HCT116 (cell line): Measurements from ENCODE around the gene ERC2. TPM values are rescaled to one million over a fixed set of nuclear protein-coding genes. Genes with fewer than 3 reads are reported as not detected.

ENCODE experiments used
- ATAC-seq: fragments of 200-7000 bp; cut with Tn5 transposase; 2 replicates; pipeline ENCODE4 v1.9.1; 2020; ENCODE audit warnings: mild to moderate bottlenecking, moderate library complexity
- BruUV-seq: library from RNA; stranded (reverse); fragments of 400-500 nt; replicated peaks from 2 replicates; lab custom pipeline; 2021; lab: Mats Ljungman, UMichigan
- CTCF ChIA-PET: fragments of 300-600 bp; sonication (Branson Sonifier 250); formaldehyde crosslinking; loops from one replicate; lab custom pipeline; 2021; ENCODE audit warnings: antibody characterized with exemption; lab: Charles Lee
- POLR2A ChIA-PET: fragments of 300-600, 350-600 bp; sonication (Branson Sonifier 250); formaldehyde crosslinking; loops from one replicate; lab custom pipeline; 2021; ENCODE audit warnings: antibody characterized with exemption; lab: Charles Lee
- RAD21 ChIA-PET, 2 experiments: fragments of 300-600 bp; sonication (Branson Sonifier 250); formaldehyde crosslinking; loops; one replicate each; lab custom pipeline; 2023; ENCODE audit warnings: low total read pairs in 2 of 2; ENCODE audit not compliant: uncharacterized antibody in 2 of 2, unreplicated experiment in 2 of 2, low non-redundant PET in 1 of 2; lab: Charles Lee
- DNase-seq: peaks from one replicate; pipeline ENCODE4 v3.0.0-alpha.2; 2010; ENCODE audit warnings: low read depth, low spot score
- H2AFZ ChIP-seq: fragments of 200-600 bp; shearing (Covaris generic), sonication (generic); 2 replicates; pipeline ENCODE4 v1.6.1; 2017; ENCODE audit warnings: low read depth, mixed run types, mixed read lengths, antibody characterized with exemption, low read length; ENCODE audit not compliant: poor library complexity, severe bottlenecking
- H3K27ac ChIP-seq: 2 replicates; pipeline ENCODE4 v1.5.1; 2012; ENCODE audit warnings: low read depth, low read length
- H3K27me3 ChIP-seq: fragments of 200-600 bp; sonication (generic); 2 replicates; pipeline ENCODE4 v1.6.1; 2016; ENCODE audit warnings: mixed run types, low read length, mixed read lengths; ENCODE audit not compliant: insufficient read depth
- H3K36me3 ChIP-seq, 2 experiments: fragments of 200-500 bp in 1 of 2; fragments of 200-600 bp in 1 of 2; sonication (Bioruptor generic) in 1 of 2; sonication (generic) in 1 of 2; 2 replicates each; pipeline versions ENCODE4 v1.5.1 to v1.6.1; 2014 to 2016; ENCODE audit warnings: low read length in 2 of 2, inconsistent platforms in 1 of 2, mixed read lengths in 1 of 2, mixed run types in 1 of 2; ENCODE audit not compliant: insufficient read depth in 2 of 2, control insufficient read depth in 1 of 2
- H3K4me1 ChIP-seq, 2 experiments: fragments of 200-600 bp in 1 of 2; sonication (generic) in 1 of 2; 2 replicates each; pipeline versions ENCODE4 v1.5.1 to v1.6.1; 2012 to 2017; ENCODE audit warnings: low read length in 2 of 2, inconsistent platforms in 1 of 2, mild to moderate bottlenecking in 1 of 2, mixed read lengths in 1 of 2, mixed run types in 1 of 2, moderate library complexity in 1 of 2; ENCODE audit not compliant: insufficient read depth in 2 of 2, control insufficient read depth in 1 of 2
- H3K4me2 ChIP-seq: fragments of 200-600 bp; sonication (generic); 2 replicates; pipeline ENCODE4 v1.6.1; 2017; ENCODE audit warnings: mixed run types, low read length, mixed read lengths
- H3K4me3 ChIP-seq, 2 experiments: fragments of 200-600 bp in 1 of 2; sonication (generic) in 1 of 2; replicated peaks in 1 of 2; 2 replicates each; pipeline ENCODE4 v1.5.1; 2011 to 2016; ENCODE audit warnings: low read length in 2 of 2, control low read depth in 1 of 2, low read depth in 1 of 2, mild to moderate bottlenecking in 1 of 2, mixed read lengths in 1 of 2, mixed run types in 1 of 2
- H3K79me2 ChIP-seq: fragments of 200-600 bp; sonication (generic); 2 replicates; pipeline ENCODE4 v1.6.1; 2017; ENCODE audit warnings: mild to moderate bottlenecking, mixed run types, low read length, moderate library complexity, mixed read lengths; ENCODE audit not compliant: insufficient read depth
- H3K9ac ChIP-seq: fragments of 200-600 bp; sonication (generic); 2 replicates; pipeline ENCODE4 v1.6.1; 2016; ENCODE audit warnings: low read length, mixed read lengths
- H3K9me2 ChIP-seq: fragments of 200-600 bp; sonication (generic), shearing (Covaris generic); 2 replicates; pipeline ENCODE4 v1.6.1; 2017; ENCODE audit warnings: mixed run types, mild to moderate bottlenecking, moderate library complexity; ENCODE audit not compliant: insufficient read depth
- H3K9me3 ChIP-seq, 2 experiments: fragments of 200-500 bp in 1 of 2; fragments of 200-600 bp in 1 of 2; sonication (Bioruptor generic) in 1 of 2; sonication (generic) in 1 of 2; 2 replicates each; pipeline ENCODE4 v1.6.1; 2014 to 2017; ENCODE audit warnings: low read length in 2 of 2, mixed read lengths in 2 of 2, inconsistent platforms in 1 of 2, low read depth in 1 of 2, mild to moderate bottlenecking in 1 of 2, mixed run types in 1 of 2, moderate library complexity in 1 of 2; ENCODE audit not compliant: control insufficient read depth in 1 of 2, insufficient read depth in 1 of 2
- H4K20me1 ChIP-seq: fragments of 200-600 bp; sonication (generic), shearing (Covaris generic); 2 replicates; pipeline ENCODE4 v1.6.1; 2017; ENCODE audit warnings: mixed run types, mild to moderate bottlenecking, moderate library complexity; ENCODE audit not compliant: insufficient read depth
- CBX3 ChIP-seq: IDR thresholded peaks from 2 replicates; pipeline ENCODE4 v1.6.1; 2012; ENCODE audit warnings: low read depth
- CEBPB ChIP-seq: IDR thresholded peaks from 2 replicates; pipeline ENCODE4 v1.6.1; 2012; ENCODE audit warnings: low read depth
- EGR1 ChIP-seq: IDR thresholded peaks from 2 replicates; pipeline ENCODE4 v1.6.1; 2012; ENCODE audit warnings: low read depth
- EZH2 ChIP-seq: fragments of 200-600 bp; sonication (generic); IDR thresholded peaks from 2 replicates; pipeline ENCODE4 v1.6.1; 2017; ENCODE audit warnings: antibody characterized with exemption, mixed run types
- EZH2phosphoT487 ChIP-seq: fragments of 200-600 bp; IDR thresholded peaks from 2 replicates; pipeline ENCODE4 v1.6.1; 2018; ENCODE audit warnings: antibody characterized with exemption, borderline replicate concordance
- POLR2A ChIP-seq: IDR thresholded peaks from 2 replicates; pipeline ENCODE4 v1.7.0; 2011; ENCODE audit warnings: borderline replicate concordance; ENCODE audit not compliant: insufficient read depth, insufficient read length; ENCODE audit errors: extremely low read depth
- POLR2AphosphoS5 ChIP-seq: IDR thresholded peaks from 2 replicates; pipeline ENCODE4 v1.6.1; 2011; ENCODE audit warnings: mild to moderate bottlenecking, low read depth, low read length, moderate library complexity
- RAD21 ChIP-seq: IDR thresholded peaks from 2 replicates; pipeline ENCODE4 v1.6.1; 2012; ENCODE audit warnings: low read depth, mild to moderate bottlenecking
- SP1 ChIP-seq: IDR thresholded peaks from 2 replicates; pipeline ENCODE4 v1.6.1; 2012; ENCODE audit warnings: low read depth
- TCF7L2 ChIP-seq: IDR thresholded peaks from 2 replicates; pipeline ENCODE4 v1.7.0; 2011; ENCODE audit warnings: borderline replicate concordance, inconsistent platforms; ENCODE audit not compliant: insufficient read depth, insufficient read length; ENCODE audit errors: extremely low read depth
- YY1 ChIP-seq: IDR thresholded peaks from 2 replicates; pipeline ENCODE4 v1.6.1; 2011; ENCODE audit warnings: low read length, low read depth, moderate library complexity, mild to moderate bottlenecking; ENCODE audit not compliant: insufficient replicate concordance; ENCODE audit errors: extremely low read depth
- intact Hi-C: fragments of 100-400 bp; cut with micrococcal nuclease; formaldehyde crosslinking; loops from 2 replicates; pipeline ENCODE4 v1.10.0; 2022
- total RNA-seq: library from RNA; stranded (reverse); gene quantifications from one replicate; pipeline ENCODE4 v1.2.1, GENCODE V29; 2021; ENCODE audit not compliant: unreplicated experiment
- TF ChIP-seq, protein P1 (sequence below): IDR thresholded peaks from 2 replicates; pipeline ENCODE4 v1.6.1; 2011; ENCODE audit warnings: mild to moderate bottlenecking, low read length, moderate library complexity; ENCODE audit not compliant: insufficient replicate concordance; ENCODE audit errors: extremely low read depth

The ERC2 gene
- total RNA-seq, 1 experiment from 2014 or later: not detected

DNA sequence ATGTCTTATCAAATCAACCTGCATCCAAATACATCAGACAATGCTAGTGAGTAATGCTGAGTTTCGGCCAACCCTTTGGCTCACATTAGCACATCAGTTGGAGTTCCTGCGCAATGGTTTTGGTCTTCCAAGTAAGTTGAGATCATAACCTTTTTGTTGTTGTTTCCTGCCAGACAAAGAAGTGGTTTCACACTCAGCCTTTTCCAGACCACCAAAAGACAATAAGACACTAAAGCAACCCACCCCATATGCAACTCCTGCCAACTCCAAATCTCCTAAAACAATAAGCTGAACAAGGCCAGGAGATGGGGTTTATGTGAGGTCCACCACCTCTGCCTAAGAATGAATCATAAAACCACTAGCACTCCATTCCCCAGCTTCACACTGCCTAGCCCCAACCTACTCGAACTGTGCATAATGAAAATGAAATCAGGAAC, 177.0 kb downstream of the ERC2 start:
- no peaks in the 10 kb centered on the region for H4K20me1 ChIP-seq
- no peaks in the 10 kb centered on the region for H3K9me2 ChIP-seq
- H3K27me3 ChIP-seq: peaks cover 25% of the 10 kb centered on the region
- H3K9me3 ChIP-seq: no peaks in the 10 kb centered on the region
- H3K4me3 ChIP-seq: no peak overlapping the region
- DNase-seq (no peak), ATAC-seq (no peak)
- H3K27ac ChIP-seq: no peak overlapping the region
- POLR2A ChIA-PET: no interaction called here
- no peaks in the 10 kb centered on the region for H3K79me2 ChIP-seq
- TF ChIP-seq TCF7L2 (no peak), EGR1 (no peak), EZH2phosphoT487 (no peak), POLR2AphosphoS5 (no peak), POLR2A (no peak), CEBPB (no peak), SP1 (no peak), RAD21 (no peak), EZH2 (no peak), CBX3 (no peak), YY1 (no peak)
- TF ChIP-seq, protein P1, sequence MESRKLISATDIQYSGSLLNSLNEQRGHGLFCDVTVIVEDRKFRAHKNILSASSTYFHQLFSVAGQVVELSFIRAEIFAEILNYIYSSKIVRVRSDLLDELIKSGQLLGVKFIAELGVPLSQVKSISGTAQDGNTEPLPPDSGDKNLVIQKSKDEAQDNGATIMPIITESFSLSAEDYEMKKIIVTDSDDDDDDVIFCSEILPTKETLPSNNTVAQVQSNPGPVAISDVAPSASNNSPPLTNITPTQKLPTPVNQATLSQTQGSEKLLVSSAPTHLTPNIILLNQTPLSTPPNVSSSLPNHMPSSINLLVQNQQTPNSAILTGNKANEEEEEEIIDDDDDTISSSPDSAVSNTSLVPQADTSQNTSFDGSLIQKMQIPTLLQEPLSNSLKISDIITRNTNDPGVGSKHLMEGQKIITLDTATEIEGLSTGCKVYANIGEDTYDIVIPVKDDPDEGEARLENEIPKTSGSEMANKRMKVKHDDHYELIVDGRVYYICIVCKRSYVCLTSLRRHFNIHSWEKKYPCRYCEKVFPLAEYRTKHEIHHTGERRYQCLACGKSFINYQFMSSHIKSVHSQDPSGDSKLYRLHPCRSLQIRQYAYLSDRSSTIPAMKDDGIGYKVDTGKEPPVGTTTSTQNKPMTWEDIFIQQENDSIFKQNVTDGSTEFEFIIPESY: no peak
- no peaks in the 10 kb centered on the region for H3K36me3 ChIP-seq
- H2AFZ ChIP-seq: no peak overlapping the region
- CTCF ChIA-PET: no interaction called here
- intact Hi-C loops: no loop called here
- no peaks in the 10 kb centered on the region for H3K4me1 ChIP-seq
- RAD21 ChIA-PET: no interaction called here
- H3K4me2 ChIP-seq: no peak overlapping the region
- no peak overlapping the region for H3K9ac ChIP-seq
- BruUV-seq: no TSS peak
